Thoracic aorta (tissue), 2 donors: ENCODE measurements around the gene ATP2B2. TPM values are rescaled to one million over a fixed set of nuclear protein-coding genes. Genes with fewer than 3 reads are reported as not detected.

Experiments used
- ATAC-seq: fragments of 150-250 bp; one replicate; pipeline ENCODE4 v1.8.0; 2017; ENCODE audit warnings: low read depth; ENCODE audit not compliant: insufficient number of reproducible peaks, low FRiP score
- DNase-seq: peaks from one replicate; pipeline ENCODE4 v3.0.0-alpha.2; 2020; ENCODE audit warnings: low spot score
- H3K27ac ChIP-seq, 2 donors: fragments of 200-600 bp; sonication (generic); 1 replicate in 1 of 2; 2 replicates in 1 of 2; pipeline ENCODE4 v1.5.1; 2016; ENCODE audit warnings: mild to moderate bottlenecking in 2 of 2, moderate library complexity in 2 of 2
- H3K27me3 ChIP-seq: fragments of 200-600 bp; sonication (generic); replicated peaks from 2 replicates; pipeline ENCODE4 v1.6.0; 2016; ENCODE audit warnings: mild to moderate bottlenecking; ENCODE audit not compliant: insufficient read depth
- H3K36me3 ChIP-seq: fragments of 200-600 bp; sonication (generic); one replicate; pipeline ENCODE4 v1.5.1; 2016
- H3K4me1 ChIP-seq, 2 donors: fragments of 200-600 bp; sonication (generic); 1 replicate in 1 of 2; 2 replicates in 1 of 2; pipeline versions ENCODE4 v1.5.1 to v1.6.0; 2016; ENCODE audit warnings: low read depth in 2 of 2, mild to moderate bottlenecking in 1 of 2; ENCODE audit not compliant: control insufficient read depth in 1 of 2
- H3K4me3 ChIP-seq: fragments of 200-600 bp; sonication (generic); 2 replicates; pipeline ENCODE4 v1.5.1; 2016; ENCODE audit warnings: mild to moderate bottlenecking
- H3K9me3 ChIP-seq: fragments of 200-600 bp; sonication (generic); 2 replicates; pipeline ENCODE4 v1.5.1; 2016
- CTCF ChIP-seq: fragments of 200-600 bp; sonication (generic); IDR thresholded peaks from one replicate; pipeline ENCODE4 v1.5.1; 2019; ENCODE audit warnings: antibody characterized with exemption
- total RNA-seq, 2 donors: library from RNA; depleted of rRNA; stranded (reverse); fragments of >200 nt; gene quantifications; one replicate each; pipeline versions ENCODE4 v1.1.0 to v1.2.3, GENCODE V29; 2016

Gene ATP2B2
- total RNA-seq, 2 donors from 2014 or later, result not detected

DNA sequence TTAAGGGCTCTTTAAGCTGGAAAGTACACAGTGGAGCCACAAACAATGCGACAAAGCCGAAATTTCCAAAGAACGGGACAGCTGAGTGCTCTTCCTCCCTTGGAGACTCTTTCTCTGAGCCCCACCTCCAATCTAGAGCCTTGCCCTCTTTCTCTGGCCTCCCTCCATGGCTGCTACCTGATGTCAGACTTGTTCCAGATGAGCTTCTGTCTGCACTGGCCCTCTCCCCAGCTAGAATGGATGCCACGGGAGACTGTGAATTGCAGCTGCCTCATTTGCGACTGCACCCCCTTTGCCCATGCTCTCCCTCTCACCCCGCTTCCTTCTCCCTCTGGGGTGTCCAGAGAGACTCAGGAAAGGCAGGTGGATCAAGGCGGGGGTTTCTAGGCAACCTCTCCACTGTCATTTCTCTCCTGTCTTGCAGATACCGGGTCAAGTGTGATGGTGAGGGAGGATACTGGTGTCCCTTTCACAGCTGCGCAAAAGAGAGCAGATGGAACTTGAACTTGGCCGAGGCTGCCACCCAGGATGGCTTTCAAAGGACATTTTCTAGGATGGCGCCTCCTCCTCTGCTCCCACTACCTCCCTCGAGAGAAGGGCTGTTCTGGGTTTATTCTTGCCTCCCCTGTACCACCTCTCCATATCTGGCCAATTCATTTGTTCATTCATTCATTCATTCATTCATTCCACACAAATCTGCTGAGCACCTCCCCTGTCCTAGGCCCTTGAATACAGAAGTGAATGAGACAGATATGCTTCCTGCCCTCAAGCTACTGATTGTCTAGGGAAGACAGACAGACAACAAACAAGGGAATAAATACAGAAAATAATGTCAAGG, 12.8 kb downstream of the ATP2B2 start:
- H3K4me3 ChIP-seq, result no peak overlapping the region
- no peaks in the 10 kb centered on the region for H3K4me1 ChIP-seq
- TF ChIP-seq CTCF, result no peak
- no peak for DNase-seq
- H3K27me3 ChIP-seq, result no peaks in the 10 kb centered on the region
- no peaks in the 10 kb centered on the region for H3K9me3 ChIP-seq
- no peak overlapping the region for H3K27ac ChIP-seq
- no peak for ATAC-seq
- H3K36me3 ChIP-seq, result no peaks in the 10 kb centered on the region

DNA sequence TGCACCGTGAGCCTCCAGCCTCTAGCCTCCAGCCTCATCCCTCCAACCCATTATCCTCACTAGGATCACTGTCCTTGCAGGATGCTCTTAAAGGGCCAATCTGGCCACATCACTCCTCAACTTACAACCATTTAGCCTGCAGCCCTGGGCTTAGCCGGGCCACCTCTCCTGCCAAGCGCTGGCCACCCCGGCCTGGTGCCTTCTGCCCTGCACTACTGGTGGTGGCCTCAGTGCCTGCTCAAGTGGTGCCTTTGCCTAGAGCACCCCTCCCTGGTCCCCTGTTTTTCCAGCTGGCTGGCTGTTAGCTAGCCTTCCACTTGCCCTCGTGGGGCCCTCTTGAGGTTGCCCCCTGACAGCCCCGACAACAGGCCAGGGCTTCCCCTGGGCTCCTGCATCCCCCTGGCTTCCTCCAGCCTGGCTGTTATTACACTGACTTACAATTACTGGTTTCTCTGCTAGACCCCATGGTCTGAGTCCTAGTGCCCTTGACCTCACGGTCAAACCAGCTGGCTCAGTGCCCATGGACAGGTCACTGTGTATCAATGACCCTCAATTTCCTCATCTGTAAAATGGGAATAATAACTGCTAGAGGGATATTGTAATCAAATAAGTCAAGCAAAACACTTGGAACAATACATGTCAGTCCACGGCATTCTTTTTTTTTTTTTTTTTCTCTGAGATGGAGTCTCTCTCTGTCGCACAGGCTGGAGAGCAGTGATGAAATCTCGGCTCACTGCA, 15.5 kb downstream of the ATP2B2 start:
- Histone ChIP-seq H3K4me3 (no peak overlapping the region), H3K9me3 (no peaks in the 10 kb centered on the region), H3K4me1 (no peaks in the 10 kb centered on the region), H3K27ac (no peak overlapping the region), H3K27me3 (no peaks in the 10 kb centered on the region), H3K36me3 (no peaks in the 10 kb centered on the region)
- no peak for DNase-seq
- TF ChIP-seq CTCF, result no peak
- ATAC-seq, result no peak

DNA sequence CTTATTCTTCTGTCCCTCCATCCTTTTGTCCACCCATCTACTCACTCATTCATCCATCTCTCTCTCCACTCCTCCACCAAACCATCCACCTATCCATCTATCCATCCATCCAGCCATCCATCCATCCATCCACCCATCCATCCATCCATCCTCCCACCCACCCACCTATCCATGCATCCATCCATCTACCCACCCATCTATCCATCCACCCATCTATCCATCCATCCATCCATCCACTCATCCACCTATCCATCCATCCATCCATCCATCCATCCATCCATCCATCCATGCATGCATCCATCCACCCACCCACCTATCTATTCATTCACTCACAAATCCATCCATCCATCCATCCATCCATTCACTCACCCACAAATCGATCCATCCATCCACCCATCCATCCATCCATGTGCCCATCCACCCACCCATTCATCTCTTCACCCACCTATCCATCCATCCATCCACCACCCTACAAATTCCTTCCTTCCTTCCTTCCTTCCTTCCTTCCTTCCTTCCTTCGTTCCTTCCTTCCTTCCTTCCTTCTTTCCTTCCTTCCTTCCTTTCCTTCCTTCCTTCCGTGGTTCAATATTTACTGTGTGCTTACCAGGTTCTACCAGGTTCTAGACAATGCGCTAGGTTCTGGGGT, 17.3 kb downstream of the ATP2B2 start:
- no peak overlapping the region for H3K4me3 ChIP-seq
- no peaks in the 10 kb centered on the region for H3K4me1 ChIP-seq
- TF ChIP-seq CTCF, result no peak
- DNase-seq (no peak), ATAC-seq (no peak)
- H3K36me3 ChIP-seq, result no peaks in the 10 kb centered on the region
- no peak overlapping the region for H3K27ac ChIP-seq
- no peaks in the 10 kb centered on the region for H3K9me3 ChIP-seq
- no peaks in the 10 kb centered on the region for H3K27me3 ChIP-seq

DNA sequence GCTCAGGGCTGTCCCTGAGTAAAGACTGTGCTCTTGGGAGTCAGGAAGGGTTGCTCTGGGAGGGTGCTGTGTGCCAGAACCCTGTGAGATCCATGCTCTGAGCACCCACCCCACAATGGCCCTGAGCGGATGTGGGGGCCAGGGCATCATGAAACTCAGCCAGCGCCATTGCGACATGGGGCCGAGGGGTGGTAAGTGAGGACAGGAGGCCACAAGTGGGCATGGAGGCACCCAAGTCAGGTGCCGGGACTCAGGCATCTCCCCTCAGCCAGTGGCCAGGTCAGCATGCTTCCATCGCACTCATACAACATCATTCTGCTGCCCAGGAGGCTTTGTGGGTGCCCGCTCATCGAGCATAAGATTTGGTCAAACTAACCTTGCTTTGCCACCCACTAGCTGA, 19.6 kb downstream of the ATP2B2 start:
- TF ChIP-seq CTCF, result no peak
- H3K36me3 ChIP-seq, result no peaks in the 10 kb centered on the region
- H3K9me3 ChIP-seq, result no peaks in the 10 kb centered on the region
- no peak overlapping the region for H3K4me3 ChIP-seq
- DNase-seq, result no peak
- H3K27ac ChIP-seq, result no peak overlapping the region
- no peaks in the 10 kb centered on the region for H3K4me1 ChIP-seq
- H3K27me3 ChIP-seq, result no peaks in the 10 kb centered on the region
- no peak for ATAC-seq

DNA sequence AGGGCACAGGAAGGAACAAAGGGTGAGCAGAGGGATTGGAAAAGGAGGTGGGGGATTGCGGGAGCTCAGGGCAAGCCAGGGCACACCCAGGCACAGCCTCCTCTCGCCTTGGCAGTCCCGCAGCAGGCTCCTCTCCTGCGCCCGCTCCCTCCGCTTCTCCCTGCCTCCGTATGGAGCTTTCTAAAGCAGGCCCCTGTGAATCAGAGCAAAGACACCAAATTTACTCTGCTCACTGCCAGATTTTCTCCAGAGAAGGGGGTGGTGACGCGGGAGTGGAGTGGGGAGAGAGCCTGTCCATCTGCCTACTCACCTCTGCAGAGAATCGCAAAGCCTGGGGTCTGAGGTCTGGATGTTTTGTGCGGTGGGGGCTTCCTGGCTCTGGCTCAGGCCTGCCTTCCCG, 20.0 kb downstream of the ATP2B2 start:
- H3K4me3 ChIP-seq, result no peak overlapping the region
- no peaks in the 10 kb centered on the region for H3K36me3 ChIP-seq
- no peak for TF ChIP-seq CTCF
- H3K4me1 ChIP-seq, result no peaks in the 10 kb centered on the region
- no peaks in the 10 kb centered on the region for H3K27me3 ChIP-seq
- ATAC-seq (no peak), DNase-seq (no peak)
- H3K27ac ChIP-seq, result no peak overlapping the region
- no peaks in the 10 kb centered on the region for H3K9me3 ChIP-seq
